ENCODE data around the gene RIMBP3C.

GRCh38 chr22:21585389-21585788, 34.1 kb upstream of the RIMBP3C start:
- TF ChIP-seq RAD21 (conservative IDR thresholded peaks at IDR 0.05) (no peak), TAF1 (IDR thresholded peaks at IDR 0.05; ENCODE audit: low read depth) (no peak), POLR2AphosphoS5 (IDR thresholded peaks at IDR 0.05) (no peak), SMC3 (conservative IDR thresholded peaks at IDR 0.05; ENCODE audit: poor library complexity) (no peak), EZH2 (IDR thresholded peaks at IDR 0.05; ENCODE audit: borderline replicate concordance, insufficient read depth, low read length, poor library complexity, severe bottlenecking) (no peak)
- TF ChIP-seq, protein P1, sequence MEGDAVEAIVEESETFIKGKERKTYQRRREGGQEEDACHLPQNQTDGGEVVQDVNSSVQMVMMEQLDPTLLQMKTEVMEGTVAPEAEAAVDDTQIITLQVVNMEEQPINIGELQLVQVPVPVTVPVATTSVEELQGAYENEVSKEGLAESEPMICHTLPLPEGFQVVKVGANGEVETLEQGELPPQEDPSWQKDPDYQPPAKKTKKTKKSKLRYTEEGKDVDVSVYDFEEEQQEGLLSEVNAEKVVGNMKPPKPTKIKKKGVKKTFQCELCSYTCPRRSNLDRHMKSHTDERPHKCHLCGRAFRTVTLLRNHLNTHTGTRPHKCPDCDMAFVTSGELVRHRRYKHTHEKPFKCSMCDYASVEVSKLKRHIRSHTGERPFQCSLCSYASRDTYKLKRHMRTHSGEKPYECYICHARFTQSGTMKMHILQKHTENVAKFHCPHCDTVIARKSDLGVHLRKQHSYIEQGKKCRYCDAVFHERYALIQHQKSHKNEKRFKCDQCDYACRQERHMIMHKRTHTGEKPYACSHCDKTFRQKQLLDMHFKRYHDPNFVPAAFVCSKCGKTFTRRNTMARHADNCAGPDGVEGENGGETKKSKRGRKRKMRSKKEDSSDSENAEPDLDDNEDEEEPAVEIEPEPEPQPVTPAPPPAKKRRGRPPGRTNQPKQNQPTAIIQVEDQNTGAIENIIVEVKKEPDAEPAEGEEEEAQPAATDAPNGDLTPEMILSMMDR (IDR thresholded peaks at IDR 0.05; ENCODE audit: poor library complexity, severe bottlenecking): no peak
